PC-3 (cell line): ENCODE measurements around the gene BAIAP3. TPM values are rescaled to one million over a fixed set of nuclear protein-coding genes. Genes with fewer than 3 reads are reported as not detected.
"Not testable (repeated sequence)": the region's sequence is repeated elsewhere in the genome, so short reads cannot be mapped to it uniquely, and the experiment has no call there.

Experiments
- ATAC-seq: fragments of 200-7000 bp; cut with Tn5 transposase; 2 replicates; pipeline ENCODE4 v1.9.1; 2020; ENCODE audit warnings: mild to moderate bottlenecking, moderate library complexity
- BruUV-seq: library from RNA; stranded (reverse); fragments of 400-500 nt; replicated peaks from 2 replicates; lab custom pipeline; 2021; lab: Mats Ljungman, UMichigan
- CTCF ChIA-PET: fragments of 300-600 bp; sonication (Branson Sonifier 250); formaldehyde crosslinking; loops from one replicate; lab custom pipeline; 2022; ENCODE audit warnings: antibody characterized with exemption; lab: Charles Lee
- POLR2A ChIA-PET: fragments of 300-600 bp; sonication (Branson Sonifier 250); formaldehyde crosslinking; loops from one replicate; lab custom pipeline; 2022; ENCODE audit warnings: antibody characterized with exemption; ENCODE audit not compliant: unreplicated experiment; lab: Charles Lee
- DNase-seq: peaks from one replicate; pipeline ENCODE4 v3.0.0-alpha.2; 2015
- H2AFZ ChIP-seq: fragments of 300-600 bp; sonication (generic); 2 replicates; pipeline ENCODE4 v1.6.0; 2016; ENCODE audit warnings: antibody characterized with exemption, low read length
- H3F3A ChIP-seq: fragments of 300-600 bp; sonication (generic); one replicate; pipeline ENCODE4 v1.6.0; 2017; ENCODE audit warnings: antibody characterized with exemption, low read length, control low read depth, mild to moderate bottlenecking; ENCODE audit not compliant: unreplicated experiment
- H3K27ac ChIP-seq: fragments of 300-600 bp; sonication (generic); 2 replicates; pipeline ENCODE4 v1.5.1; 2016; ENCODE audit warnings: mild to moderate bottlenecking, low read length
- H3K27me3 ChIP-seq: fragments of 300-600 bp; sonication (generic); 2 replicates; pipeline ENCODE4 v1.6.1; 2016; ENCODE audit warnings: low read length, mixed read lengths
- H3K36me3 ChIP-seq: fragments of 300-600 bp; sonication (generic); 2 replicates; pipeline ENCODE4 v1.6.1; 2016; ENCODE audit warnings: low read depth, mixed run types, low read length, mixed read lengths
- H3K4me1 ChIP-seq: fragments of 300-600 bp; sonication (generic); 2 replicates; pipeline ENCODE4 v1.5.1; 2016; ENCODE audit warnings: low read length; ENCODE audit not compliant: insufficient read depth
- H3K4me2 ChIP-seq: fragments of 300-600 bp; sonication (generic); 2 replicates; pipeline ENCODE4 v1.6.0; 2016; ENCODE audit warnings: low read length
- H3K4me3 ChIP-seq: fragments of 300-600 bp; sonication (generic); 2 replicates; pipeline ENCODE4 v1.5.1; 2016; ENCODE audit warnings: mild to moderate bottlenecking, low read length, mixed read lengths
- H3K79me2 ChIP-seq: fragments of 300-600 bp; sonication (generic); 2 replicates; pipeline ENCODE4 v1.6.1; 2017; ENCODE audit warnings: low read length, mixed read lengths
- H3K9ac ChIP-seq: fragments of 300-600 bp; sonication (generic); 2 replicates; pipeline ENCODE4 v1.6.0; 2016; ENCODE audit warnings: mild to moderate bottlenecking, low read length
- H3K9me2 ChIP-seq: fragments of 300-600 bp; sonication (generic); replicated peaks from 2 replicates; pipeline ENCODE4 v1.6.1; 2016; ENCODE audit warnings: mixed run types, low read length, mixed read lengths
- H3K9me3 ChIP-seq: fragments of 300-600 bp; sonication (generic); 2 replicates; pipeline ENCODE4 v1.6.1; 2016; ENCODE audit warnings: low read length, mixed read lengths
- H4K20me1 ChIP-seq: fragments of 300-600 bp; sonication (generic); 2 replicates; pipeline ENCODE4 v1.6.1; 2016; ENCODE audit warnings: low read length, mixed read lengths
- CTCF ChIP-seq: fragments of 300-600 bp; sonication (generic); conservative IDR thresholded peaks from 2 replicates; pipeline ENCODE4 v1.5.1; 2017; ENCODE audit warnings: antibody characterized with exemption, low read depth, mild to moderate bottlenecking, low read length
- EZH2 ChIP-seq: fragments of 300-600 bp; sonication (generic); IDR thresholded peaks from one replicate; pipeline ENCODE4 v1.6.1; 2017; ENCODE audit warnings: antibody characterized with exemption, mild to moderate bottlenecking, low read length; ENCODE audit not compliant: unreplicated experiment
- EZH2phosphoT487 ChIP-seq: fragments of 300-600 bp; sonication (generic); IDR thresholded peaks from 2 replicates; pipeline ENCODE4 v1.6.1; 2018; ENCODE audit warnings: mild to moderate bottlenecking, antibody characterized with exemption, low read length, borderline replicate concordance
- intact Hi-C: fragments of 100-400 bp; cut with micrococcal nuclease; formaldehyde crosslinking; loops from 2 replicates; pipeline ENCODE4 v1.9.0; 2023
- total RNA-seq: library from RNA; depleted of rRNA; stranded (reverse); fragments of >200 nt; gene quantifications from 2 replicates; pipeline ENCODE4 v1.2.3, GENCODE V29; 2014

BAIAP3 gene
- total RNA-seq, 1 experiment from 2014 or later, result 13.1 TPM

- H4K20me1 ChIP-seq, H3K36me3 ChIP-seq, H3K27ac ChIP-seq, POLR2A ChIA-PET, intact Hi-C loops, H3K27me3 ChIP-seq, H3F3A ChIP-seq, CTCF ChIA-PET, H3K4me3 ChIP-seq, H3K9ac ChIP-seq, ATAC-seq, H2AFZ ChIP-seq, BruUV-seq, H3K79me2 ChIP-seq, H3K4me2 ChIP-seq, H3K9me2 ChIP-seq, H3K9me3 ChIP-seq, DNase-seq: not testable (repeated sequence)
- peaks cover 11% of the 10 kb centered on the region for H3K4me1 ChIP-seq
Observed at GRCh38 chr16:1292808-1293207, 40.6 kb upstream of the BAIAP3 start.

DNA sequence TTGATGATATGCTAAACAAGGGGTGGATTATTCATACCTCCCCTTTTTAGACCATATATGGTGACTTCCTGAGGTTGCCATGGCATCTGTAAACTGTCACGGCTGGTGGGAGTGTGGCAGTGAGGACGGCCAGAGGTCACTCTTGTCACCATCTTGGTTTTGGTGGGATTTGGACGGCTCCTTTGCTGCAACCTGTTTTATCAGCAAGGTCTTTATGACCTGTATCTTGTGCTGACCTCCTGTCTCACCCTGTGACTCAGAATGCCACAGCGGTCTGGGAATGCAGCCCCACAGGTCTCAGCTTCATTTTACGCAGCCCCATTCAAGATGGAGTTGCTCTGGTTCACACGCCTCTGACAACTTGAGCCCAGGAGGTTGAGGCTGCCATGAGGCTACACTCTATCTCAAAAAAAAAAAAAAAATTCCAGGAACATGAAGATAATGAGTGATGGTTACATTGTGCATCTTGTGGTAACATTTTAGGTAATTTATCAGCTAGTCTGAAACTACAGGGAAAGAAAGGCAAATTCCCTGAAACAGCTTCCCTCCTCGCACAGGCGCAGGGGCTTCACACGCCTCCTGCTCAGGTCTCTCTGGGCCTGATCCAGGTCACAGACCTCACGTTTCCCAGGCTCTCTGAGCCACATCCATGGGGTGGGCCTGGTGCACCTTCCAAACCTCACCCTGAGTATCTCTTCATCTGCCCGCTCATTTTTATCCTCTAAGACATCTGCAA, 39.4 kb upstream of the BAIAP3 start:
- Histone ChIP-seq H3K9me3 (no peaks in the 10 kb centered on the region), H3K4me3 (no peak overlapping the region), H3K36me3 (no peaks in the 10 kb centered on the region), H3K27ac (no peak overlapping the region), H3K9ac (no peak overlapping the region), H4K20me1 (no peaks in the 10 kb centered on the region), H2AFZ (no peak overlapping the region), H3K9me2 (no peaks in the 10 kb centered on the region), H3K27me3 (no peaks in the 10 kb centered on the region), H3F3A (no peaks in the 10 kb centered on the region), H3K4me2 (no peak overlapping the region), H3K4me1 (peaks cover 11% of the 10 kb centered on the region), H3K79me2 (no peaks in the 10 kb centered on the region)
- TF ChIP-seq EZH2, result no peak
- TF ChIP-seq EZH2phosphoT487, result no peak
- TF ChIP-seq CTCF, result no peak
- BruUV-seq, result no TSS peak
- ChIA-PET CTCF (no interaction called here), POLR2A (no interaction called here)
- ATAC-seq (no peak), DNase-seq (no peak)
- intact Hi-C loops, result no loop called here

- H3K27ac ChIP-seq, result no peak overlapping the region
- CTCF ChIA-PET, result no interaction called here
- peaks cover 11% of the 10 kb centered on the region for H3K4me1 ChIP-seq
- H3F3A ChIP-seq, result no peaks in the 10 kb centered on the region
- H3K4me3 ChIP-seq, result no peak overlapping the region
- TF ChIP-seq CTCF, result no peak
- TF ChIP-seq EZH2phosphoT487, result no peak
- no peak for TF ChIP-seq EZH2
- intact Hi-C loops, result no loop called here
- no peaks in the 10 kb centered on the region for H3K9me2 ChIP-seq
- H3K9me3 ChIP-seq, result no peaks in the 10 kb centered on the region
- H3K9ac ChIP-seq, result no peak overlapping the region
- DNase-seq (no peak), ATAC-seq (no peak)
- BruUV-seq, result no TSS peak
- no peak overlapping the region for H3K4me2 ChIP-seq
- H4K20me1 ChIP-seq, result no peaks in the 10 kb centered on the region
- no peak overlapping the region for H2AFZ ChIP-seq
- H3K27me3 ChIP-seq, result no peaks in the 10 kb centered on the region
- no peaks in the 10 kb centered on the region for H3K79me2 ChIP-seq
- H3K36me3 ChIP-seq, result no peaks in the 10 kb centered on the region
- POLR2A ChIA-PET, result no interaction called here
Observed at GRCh38 chr16:1295465-1295864, 38.0 kb upstream of the BAIAP3 start.

DNA sequence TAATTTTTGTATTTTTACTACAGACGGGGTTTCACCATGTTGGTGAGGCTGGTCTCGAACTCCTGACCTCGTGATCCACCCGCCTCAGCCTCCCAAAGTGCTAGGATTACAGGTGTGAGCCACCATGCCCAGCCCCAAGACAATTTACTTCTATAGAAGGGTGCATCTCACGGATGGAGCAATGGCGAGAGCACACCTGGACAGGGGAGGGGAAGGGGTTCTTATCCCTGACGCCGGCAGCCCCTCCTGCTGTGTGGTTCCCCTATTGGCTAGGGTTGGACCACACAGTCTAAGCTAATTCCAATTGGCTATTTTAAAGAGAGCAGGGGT, 36.8 kb upstream of the BAIAP3 start:
- H3K9me3 ChIP-seq, H3K4me3 ChIP-seq, CTCF ChIA-PET, H3K27me3 ChIP-seq, H3K79me2 ChIP-seq, H3K36me3 ChIP-seq, intact Hi-C loops, BruUV-seq, ATAC-seq, H3K4me2 ChIP-seq, H3K9me2 ChIP-seq, DNase-seq, H3K9ac ChIP-seq, H3F3A ChIP-seq, H4K20me1 ChIP-seq, POLR2A ChIA-PET, H2AFZ ChIP-seq: not testable (repeated sequence)
- Histone ChIP-seq H3K4me1 (peaks cover 15% of the 10 kb centered on the region), H3K27ac (peak overlapping the region; percentile 99)
